H1 (cell line): Measurements from ENCODE around the gene KRT77. TPM values are rescaled to one million over a fixed set of nuclear protein-coding genes. Genes with fewer than 3 reads are reported as not detected.

Experiments
- CTCF ChIA-PET: fragments of 300-600 bp; sonication (Branson Sonifier 250); formaldehyde crosslinking; loops from one replicate; lab custom pipeline; 2021; ENCODE audit not compliant: partially characterized antibody; lab: Charles Lee
- POLR2A ChIA-PET: fragments of 300-600 bp; sonication (Branson Sonifier 250); formaldehyde crosslinking; loops from one replicate; lab custom pipeline; 2021; ENCODE audit warnings: inconsistent platforms; ENCODE audit not compliant: partially characterized antibody; lab: Charles Lee
- DNase-seq, 2 experiments: peaks; one replicate each; pipeline versions ENCODE4 v3.0.0 to v3.0.0-alpha.2; 2010 to 2022; ENCODE audit warnings: low spot score in 2 of 2, low read depth in 1 of 2, mixed read lengths in 1 of 2
- FAIRE-seq: peaks from 2 replicates; lab custom pipeline; 2011; peaks lifted over from hg19 to GRCh38; lab: Jason Lieb, UNC
- H2AFZ ChIP-seq: 2 replicates; pipeline ENCODE4 v1.8.1; 2012; ENCODE audit warnings: low read length, inconsistent platforms
- H2AK5ac ChIP-seq: 2 replicates; pipeline ENCODE4 v1.6.1; 2013; ENCODE audit warnings: low read depth, low read length
- H2BK120ac ChIP-seq: replicated peaks from 2 replicates; pipeline ENCODE3; 2013; ENCODE audit warnings: low read depth, low read length, inconsistent platforms
- H2BK12ac ChIP-seq: 2 replicates; pipeline ENCODE4 v1.6.1; 2013; ENCODE audit warnings: low read depth, low read length
- H2BK15ac ChIP-seq: 2 replicates; pipeline ENCODE4 v1.6.1; 2013; ENCODE audit warnings: low read length
- H2BK20ac ChIP-seq: 2 replicates; pipeline ENCODE4 v1.6.1; 2013; ENCODE audit warnings: low read length
- H2BK5ac ChIP-seq: 2 replicates; pipeline ENCODE4 v1.6.1; 2013; ENCODE audit warnings: low read depth, low read length
- H3K14ac ChIP-seq: 2 replicates; pipeline ENCODE4 v1.6.1; 2013; ENCODE audit warnings: inconsistent platforms; ENCODE audit not compliant: insufficient read length
- H3K18ac ChIP-seq: 2 replicates; pipeline ENCODE4 v1.6.1; 2013; ENCODE audit warnings: low read length; ENCODE audit errors: extremely low read depth
- H3K23ac ChIP-seq: 2 replicates; pipeline ENCODE4 v1.6.1; 2013; ENCODE audit warnings: inconsistent platforms; ENCODE audit not compliant: insufficient read length
- H3K23me2 ChIP-seq: 2 replicates; pipeline ENCODE4 v1.6.1; 2013; ENCODE audit warnings: low read depth, low read length
- H3K27ac ChIP-seq: 2 replicates; pipeline ENCODE4 v1.6.1; 2011; ENCODE audit warnings: low read depth, low read length, inconsistent platforms
- H3K27me3 ChIP-seq, 4 experiments: replicated peaks in 1 of 4; 1 replicate in 1 of 4; 2 replicates in 3 of 4; pipeline versions ENCODE4 v1.6.1 to v1.8.1; 2011 to 2013; ENCODE audit warnings: low read length in 3 of 4, mild to moderate bottlenecking in 3 of 4, inconsistent platforms in 2 of 4, mixed read lengths in 2 of 4, moderate library complexity in 1 of 4; ENCODE audit not compliant: control insufficient read depth in 3 of 4, insufficient read depth in 3 of 4; ENCODE audit errors: extremely low read depth in 1 of 4
- H3K36me3 ChIP-seq, 4 experiments: 2 replicates each; pipeline versions ENCODE4 v1.6.1 to v1.8.1; 2011 to 2013; ENCODE audit warnings: mild to moderate bottlenecking in 4 of 4, low read length in 3 of 4, moderate library complexity in 2 of 4, control low read depth in 1 of 4, inconsistent platforms in 1 of 4; ENCODE audit not compliant: insufficient read depth in 4 of 4, control insufficient read depth in 2 of 4
- H3K4ac ChIP-seq: replicated peaks from 2 replicates; pipeline ENCODE3; 2013; ENCODE audit warnings: low read length, low read depth, mixed read lengths, inconsistent platforms; ENCODE audit not compliant: insufficient read length
- H3K4me1 ChIP-seq, 4 experiments: replicated peaks in 1 of 4; 1 replicate in 1 of 4; 2 replicates in 3 of 4; pipeline versions ENCODE4 v1.6.1 to v1.8.1; 2011 to 2013; ENCODE audit warnings: low read length in 3 of 4, inconsistent platforms in 2 of 4, mixed read lengths in 1 of 4; ENCODE audit not compliant: insufficient read depth in 4 of 4, control insufficient read depth in 3 of 4
- H3K4me2 ChIP-seq, 2 experiments: 2 replicates each; pipeline versions ENCODE4 v1.6.1 to v1.8.1; 2011 to 2013; ENCODE audit warnings: low read depth in 2 of 2, low read length in 2 of 2, control low read depth in 1 of 2, inconsistent platforms in 1 of 2, mild to moderate bottlenecking in 1 of 2; ENCODE audit not compliant: insufficient read depth in 1 of 2
- H3K4me3 ChIP-seq, 4 experiments: fragments of 200-600, 300-600 bp in 1 of 4; sonication (generic), shearing (Covaris generic), sonication (Bioruptor Twin) in 1 of 4; 2 replicates each; pipeline versions ENCODE4 v1.5.1 to v1.8.1; 2011 to 2016; ENCODE audit warnings: low read length in 4 of 4, low read depth in 3 of 4, control low read depth in 2 of 4, inconsistent platforms in 2 of 4, mild to moderate bottlenecking in 2 of 4, mixed read lengths in 1 of 4, moderate library complexity in 1 of 4; ENCODE audit not compliant: insufficient read depth in 2 of 4; ENCODE audit errors: extremely low read depth in 1 of 4
- H3K56ac ChIP-seq: replicated peaks from 2 replicates; pipeline ENCODE3; 2013; ENCODE audit warnings: low read depth, mild to moderate bottlenecking, mixed read lengths, low read length, inconsistent platforms; ENCODE audit not compliant: insufficient read length
- H3K79me1 ChIP-seq: 2 replicates; pipeline ENCODE4 v1.6.1; 2013; ENCODE audit warnings: low read depth, low read length, control low read depth
- H3K79me2 ChIP-seq, 2 experiments: 2 replicates each; pipeline versions ENCODE4 v1.6.1 to v1.8.1; 2012 to 2013; ENCODE audit warnings: low read length in 2 of 2, mild to moderate bottlenecking in 2 of 2, inconsistent platforms in 1 of 2; ENCODE audit not compliant: insufficient read depth in 2 of 2, control insufficient read depth in 1 of 2
- H3K9ac ChIP-seq, 4 experiments: replicated peaks in 1 of 4; 1 replicate in 1 of 4; 2 replicates in 3 of 4; pipeline versions ENCODE4 v1.6.1 to v1.8.1; 2011 to 2013; ENCODE audit warnings: low read depth in 3 of 4, low read length in 3 of 4, control low read depth in 2 of 4, mild to moderate bottlenecking in 2 of 4, moderate library complexity in 2 of 4, inconsistent platforms in 1 of 4; ENCODE audit errors: extremely low read depth in 1 of 4
- H3K9me3 ChIP-seq, 2 experiments: 2 replicates each; pipeline versions ENCODE4 v1.6.1 to v1.8.1; 2012 to 2013; ENCODE audit warnings: mild to moderate bottlenecking in 2 of 2, moderate library complexity in 2 of 2, control low read depth in 1 of 2, inconsistent platforms in 1 of 2, low read depth in 1 of 2, low read length in 1 of 2, mixed read lengths in 1 of 2; ENCODE audit not compliant: insufficient read depth in 2 of 2
- H4K20me1 ChIP-seq, 2 experiments: replicated peaks in 1 of 2; 2 replicates each; pipeline versions ENCODE3 to v1.8.1; 2011 to 2013; ENCODE audit warnings: inconsistent platforms in 2 of 2, low read length in 2 of 2, mild to moderate bottlenecking in 1 of 2; ENCODE audit not compliant: insufficient read depth in 2 of 2, control insufficient read depth in 1 of 2
- H4K5ac ChIP-seq: 2 replicates; pipeline ENCODE4 v1.6.1; 2013; ENCODE audit warnings: low read length, low read depth, mixed read lengths, inconsistent platforms; ENCODE audit not compliant: insufficient read length
- H4K8ac ChIP-seq: 2 replicates; pipeline ENCODE4 v1.8.0; 2013; ENCODE audit warnings: mild to moderate bottlenecking, moderate library complexity, low read length, inconsistent platforms; ENCODE audit not compliant: insufficient read depth; ENCODE audit errors: extremely low read depth
- H4K91ac ChIP-seq: replicated peaks from 2 replicates; pipeline ENCODE3; 2013; ENCODE audit warnings: low read length, mixed read lengths, inconsistent platforms; ENCODE audit not compliant: insufficient read length
- CTBP2 ChIP-seq: IDR thresholded peaks from 2 replicates; pipeline ENCODE4 v1.7.0; 2011; ENCODE audit warnings: borderline replicate concordance, mild to moderate bottlenecking, moderate library complexity, mixed read lengths, low read length; ENCODE audit not compliant: insufficient read depth, insufficient read length
- EZH2 ChIP-seq: fragments of 200-600 bp; sonication (generic); IDR thresholded peaks from 2 replicates; pipeline ENCODE4 v1.7.1; 2012; ENCODE audit warnings: low read depth, mild to moderate bottlenecking, moderate library complexity, low read length, inconsistent platforms; ENCODE audit not compliant: severe bottlenecking
- GTF2F1 ChIP-seq: IDR thresholded peaks from 2 replicates; pipeline ENCODE4 v1.6.1; 2012; ENCODE audit warnings: low read depth, low read length, improper control_type of control experiment, borderline replicate concordance
- PHF8 ChIP-seq: fragments of 200-600 bp; sonication (generic); conservative IDR thresholded peaks from 2 replicates; pipeline ENCODE4 v1.7.1; 2012; ENCODE audit warnings: low read depth, mild to moderate bottlenecking, inconsistent platforms, low read length, moderate library complexity
- TBP ChIP-seq: IDR thresholded peaks from 2 replicates; pipeline ENCODE4 v1.6.1; 2011; ENCODE audit warnings: low read depth, low read length, improper control_type of control experiment
- WGBS, 2 experiments: shearing (Covaris generic) in 1 of 2; methylation state at CpG; one replicate each; pipeline versions ENCODE4 v1.1.6 to v1.1.7; 2013 to 2015; ENCODE audit warnings: low lambda C conversion rate in 2 of 2, mixed read lengths in 2 of 2, inconsistent platforms in 1 of 2, low coverage in 1 of 2, missing lambda C conversion rate in 1 of 2; ENCODE audit not compliant: insufficient replicate concordance in 2 of 2, insufficient coverage in 1 of 2, insufficient read length in 1 of 2; ENCODE audit errors: extremely low coverage in 1 of 2, missing lambda C conversion rate in 1 of 2; 5-methylcytosine and 5-hydroxymethylcytosine counted together
- polyA plus RNA-seq, 7 experiments: library from polyadenylated mRNA; depleted of rRNA in 3 of 7; stranded (reverse) in 5 of 7; unstranded in 2 of 7; fragments of >200 nt in 5 of 7; fragments of 200-250 nt in 2 of 7; gene quantifications; 1 replicate in 5 of 7; 2 replicates in 1 of 7; 4 replicates in 1 of 7; pipeline versions ENCODE4 v1.2.1 to v1.2.3, GENCODE V29; 2011 to 2013; ENCODE audit warnings: missing spikeins in 2 of 7, mixed read lengths in 2 of 7
- total RNA-seq: library from RNA; stranded (reverse); fragmentation: NEBNext Ultra II Directional; extraction: Animal tissue kit (Norgen Biotek cat#: 25700); gene quantifications from 2 replicates; pipeline ENCODE4 v1.2.1, GENCODE V29; 2021

Gene KRT77
- total and polyA plus RNA-seq, 2 of the 8 experiments (the other 6 are each of a cell fraction or from before 2014, with no cell fraction given), result 0.02 TPM; not detected in 1

DNA sequence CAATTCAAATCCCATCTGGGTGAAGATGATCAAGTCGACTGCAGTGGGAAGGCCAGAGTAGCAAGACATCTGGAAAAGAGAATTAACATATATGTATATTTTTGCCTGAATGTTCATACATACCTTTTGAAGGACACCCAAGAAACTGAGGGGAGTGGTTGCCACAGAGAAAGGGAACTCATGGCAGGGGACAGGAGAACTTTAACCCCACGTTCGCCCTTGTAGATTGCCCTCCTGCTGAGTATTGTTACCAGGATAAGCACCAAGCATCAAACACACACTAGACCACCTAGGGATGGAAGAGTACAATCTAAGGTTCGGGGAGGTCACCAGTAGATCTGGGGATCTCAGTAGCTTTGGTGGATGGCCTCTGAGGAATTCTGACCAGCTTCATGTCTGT, 32.8 kb downstream of the KRT77 start:
- no peak overlapping the region for H2AK5ac ChIP-seq
- H4K20me1 ChIP-seq, result no peaks in the 10 kb centered on the region
- H2BK5ac ChIP-seq, result no peak overlapping the region
- H2BK15ac ChIP-seq, result no peak overlapping the region
- no peak overlapping the region for H3K56ac ChIP-seq
- no peaks in the 10 kb centered on the region for H3K36me3 ChIP-seq
- WGBS, 2 experiments, result 84% methylated on average over 4 of the region's 4 CpGs; no CpG with 5 or more reads in 1 of the 2 experiments
- H4K8ac ChIP-seq, result no peak overlapping the region
- no peak overlapping the region for H3K14ac ChIP-seq
- no peak overlapping the region for H2BK12ac ChIP-seq
- no peaks in the 10 kb centered on the region for H3K4me1 ChIP-seq
- H2AFZ ChIP-seq, result no peak overlapping the region
- TF ChIP-seq PHF8 (no peak), CTBP2 (no peak), GTF2F1 (no peak), TBP (no peak), EZH2 (no peak)
- no peak overlapping the region for H2BK20ac ChIP-seq
- no peaks in the 10 kb centered on the region; a peak in 1 of 7 replicates for H3K27me3 ChIP-seq
- H3K79me2 ChIP-seq, result no peaks in the 10 kb centered on the region
- no peak overlapping the region for H2BK120ac ChIP-seq
- H3K4me2 ChIP-seq, result no peak overlapping the region
- H4K5ac ChIP-seq, result no peak overlapping the region
- no peak overlapping the region for H3K4ac ChIP-seq
- H3K27ac ChIP-seq, result no peak overlapping the region
- no peak overlapping the region for H4K91ac ChIP-seq
- no peak overlapping the region for H3K23ac ChIP-seq
- no peak overlapping the region for H3K18ac ChIP-seq
- H3K4me3 ChIP-seq, result no peak overlapping the region
- no peak for DNase-seq
- CTCF ChIA-PET, result interaction anchor here (0.7 to 1.2 kb wide), 3 partner anchors 43 to 212 kb away, joined by 3 to 4 read pairs (median 4); no protein-coding TSS in a partner anchor
- no peak for FAIRE-seq
- H3K9ac ChIP-seq, result no peak overlapping the region
- H3K9me3 ChIP-seq, result no peaks in the 10 kb centered on the region
- no peaks in the 10 kb centered on the region; the same call in 1 of the 2 replicates for H3K23me2 ChIP-seq
- POLR2A ChIA-PET, result no interaction called here
- no peaks in the 10 kb centered on the region for H3K79me1 ChIP-seq
